Stomach (tissue), 4 donors: ENCODE data around the gene RHOD.

Experiments used
- EP300 ChIP-seq: sonication (generic); formaldehyde crosslinking; IDR thresholded peaks from one replicate; pipeline ENCODE4 v1.6.1; 2017; ENCODE audit warnings: antibody characterized with exemption
- POLR2A ChIP-seq, 4 donors: fragments of 450-650 bp; IDR thresholded peaks; one replicate each; pipeline ENCODE4 v1.6.1; 2016; ENCODE audit warnings: antibody characterized with exemption in 4 of 4, control low read depth in 2 of 4, mild to moderate bottlenecking in 1 of 4, moderate library complexity in 1 of 4
- POLR2AphosphoS5 ChIP-seq, 3 donors: sonication (generic); formaldehyde crosslinking; IDR thresholded peaks; one replicate each; pipeline ENCODE4 v1.6.1; 2016; ENCODE audit warnings: antibody characterized with exemption in 3 of 3
- TF ChIP-seq, protein P1 (sequence below), 7 experiments: fragments of 450-650 bp in 4 of 7; fragments of 200-600 bp in 3 of 7; sonication (generic) in 3 of 7; IDR thresholded peaks; one replicate each; pipeline ENCODE4 v1.5.1; 2016 to 2019; ENCODE audit warnings: antibody characterized with exemption in 7 of 7, control low read depth in 2 of 7, mild to moderate bottlenecking in 1 of 7

GRCh38 chr11:67044496-67044895, 12.2 kb upstream of the RHOD start:
- TF ChIP-seq POLR2AphosphoS5 (IDR thresholded peaks at IDR 0.05) (no peak), POLR2A (IDR thresholded peaks at IDR 0.05) (no peak), EP300 (no peak)
- TF ChIP-seq, protein P1, sequence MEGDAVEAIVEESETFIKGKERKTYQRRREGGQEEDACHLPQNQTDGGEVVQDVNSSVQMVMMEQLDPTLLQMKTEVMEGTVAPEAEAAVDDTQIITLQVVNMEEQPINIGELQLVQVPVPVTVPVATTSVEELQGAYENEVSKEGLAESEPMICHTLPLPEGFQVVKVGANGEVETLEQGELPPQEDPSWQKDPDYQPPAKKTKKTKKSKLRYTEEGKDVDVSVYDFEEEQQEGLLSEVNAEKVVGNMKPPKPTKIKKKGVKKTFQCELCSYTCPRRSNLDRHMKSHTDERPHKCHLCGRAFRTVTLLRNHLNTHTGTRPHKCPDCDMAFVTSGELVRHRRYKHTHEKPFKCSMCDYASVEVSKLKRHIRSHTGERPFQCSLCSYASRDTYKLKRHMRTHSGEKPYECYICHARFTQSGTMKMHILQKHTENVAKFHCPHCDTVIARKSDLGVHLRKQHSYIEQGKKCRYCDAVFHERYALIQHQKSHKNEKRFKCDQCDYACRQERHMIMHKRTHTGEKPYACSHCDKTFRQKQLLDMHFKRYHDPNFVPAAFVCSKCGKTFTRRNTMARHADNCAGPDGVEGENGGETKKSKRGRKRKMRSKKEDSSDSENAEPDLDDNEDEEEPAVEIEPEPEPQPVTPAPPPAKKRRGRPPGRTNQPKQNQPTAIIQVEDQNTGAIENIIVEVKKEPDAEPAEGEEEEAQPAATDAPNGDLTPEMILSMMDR (IDR thresholded peaks at IDR 0.05) = no peak
